Activated gamma-delta T cell treated with anti-CD3 and anti-CD28 coated beads, Interleukin-2, amount 50 U/mL, for 16 hours (primary cell): Measurements from ENCODE around the gene ACSBG1.

ENCODE experiments used
- DNase-seq: peaks from one replicate; pipeline ENCODE4 v3.0.0-alpha.2; 2020; ENCODE audit warnings: low read depth

The ACSBG1 gene

GRCh38 chr15:78222745-78223395, 11.5 kb downstream of the ACSBG1 start:
- no peak for DNase-seq

DNA sequence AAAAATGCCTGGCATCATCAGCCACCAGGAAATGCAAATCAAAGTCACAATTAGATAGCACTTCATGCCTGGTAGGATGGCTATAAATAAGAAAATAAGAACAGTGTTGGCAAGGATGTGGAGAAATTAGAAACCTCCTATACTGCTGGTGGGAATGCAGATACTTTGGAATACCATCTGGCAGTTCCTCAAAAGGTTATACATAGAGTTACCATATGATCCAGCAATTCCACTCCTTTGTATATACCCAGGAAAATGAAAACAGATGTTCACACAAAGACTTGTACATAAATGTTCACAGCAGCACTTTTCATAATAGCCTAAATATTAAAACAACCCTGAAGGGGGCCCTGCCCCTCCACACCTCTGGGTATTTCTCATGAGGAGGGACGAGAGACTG, 13.7 kb downstream of the ACSBG1 start:
- no peak for DNase-seq

DNA sequence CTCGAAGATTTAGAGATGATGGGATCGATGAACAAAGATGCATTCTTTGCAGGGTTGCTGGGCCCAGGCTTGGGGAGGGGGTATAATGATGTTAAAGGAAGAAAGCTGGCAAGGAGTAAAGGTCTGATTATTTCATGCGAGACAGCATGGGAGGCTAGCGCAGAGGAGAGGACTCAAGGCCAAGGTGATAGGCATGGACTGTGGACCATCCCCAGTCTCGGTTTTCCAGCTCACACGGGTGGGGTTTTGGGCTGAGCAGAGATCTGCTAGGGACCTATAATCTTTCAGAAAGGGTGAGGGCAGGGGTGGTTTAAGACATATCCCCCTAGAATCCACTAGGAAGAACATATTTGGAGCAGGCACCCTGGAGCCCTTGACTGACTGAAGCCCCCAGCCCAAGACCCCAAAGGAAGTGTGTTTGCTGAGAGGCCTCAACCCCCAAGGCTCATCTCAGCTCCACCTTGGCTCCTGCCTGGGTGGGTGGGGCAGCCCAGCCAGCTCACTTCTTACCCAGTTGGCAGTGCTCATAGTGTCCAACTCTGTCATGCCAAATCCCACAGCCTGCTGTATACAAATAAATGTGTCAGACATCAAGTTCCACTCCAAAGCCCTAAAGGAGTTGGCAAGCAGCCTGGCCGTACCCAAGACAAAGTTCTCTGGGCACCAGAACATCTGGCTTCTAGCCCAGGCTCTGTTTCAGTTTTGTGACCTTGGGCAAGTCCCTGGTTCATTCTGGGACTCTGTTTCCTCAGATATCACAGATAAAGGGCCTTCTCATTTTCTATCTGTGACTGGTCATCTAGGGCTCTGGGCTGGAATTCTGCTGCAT, 17.9 kb downstream of the ACSBG1 start:
- no peak for DNase-seq

GRCh38 chr15:78213956-78214355, 20.4 kb downstream of the ACSBG1 start:
- no peak for DNase-seq

DNA sequence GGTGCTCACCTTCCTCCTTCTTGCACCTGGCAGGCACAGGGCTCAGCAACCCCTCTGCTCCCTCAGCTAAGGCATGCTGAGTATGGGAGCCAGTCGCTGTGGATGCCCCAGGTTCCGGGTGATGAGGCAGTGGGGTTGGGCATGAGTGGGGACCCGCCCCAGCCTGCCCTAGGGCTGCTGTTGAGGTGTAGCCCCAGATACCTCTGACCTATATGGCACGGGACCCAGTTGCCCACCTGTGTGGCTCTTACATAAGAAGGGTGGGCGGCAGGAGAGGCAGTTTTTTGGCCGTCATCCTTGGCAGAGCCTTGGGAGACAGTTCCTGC, 21.0 kb downstream of the ACSBG1 start:
- DNase-seq: no peak

GRCh38 chr15:78212546-78213424, 21.6 kb downstream of the ACSBG1 start:
- no peak for DNase-seq

DNA sequence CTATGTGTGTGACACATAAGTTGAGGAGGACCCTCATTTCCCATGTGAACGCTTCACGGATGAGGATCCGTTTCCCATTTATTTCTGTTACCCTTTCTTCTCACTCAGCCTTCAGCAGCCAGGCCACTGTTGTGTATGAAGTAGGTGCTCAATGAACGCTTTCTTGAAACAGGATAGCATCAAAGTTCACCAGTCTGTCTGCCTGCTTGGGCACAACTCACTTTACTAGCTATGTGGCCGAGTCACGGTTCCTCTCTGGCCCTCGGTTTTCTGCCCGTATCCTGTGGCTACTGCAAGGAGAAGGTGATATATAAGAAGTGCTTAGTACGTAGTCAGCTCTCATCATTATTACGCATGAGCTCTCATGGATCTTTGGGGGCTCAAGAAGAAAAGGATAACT, 22.4 kb downstream of the ACSBG1 start:
- DNase-seq: no peak

DNA sequence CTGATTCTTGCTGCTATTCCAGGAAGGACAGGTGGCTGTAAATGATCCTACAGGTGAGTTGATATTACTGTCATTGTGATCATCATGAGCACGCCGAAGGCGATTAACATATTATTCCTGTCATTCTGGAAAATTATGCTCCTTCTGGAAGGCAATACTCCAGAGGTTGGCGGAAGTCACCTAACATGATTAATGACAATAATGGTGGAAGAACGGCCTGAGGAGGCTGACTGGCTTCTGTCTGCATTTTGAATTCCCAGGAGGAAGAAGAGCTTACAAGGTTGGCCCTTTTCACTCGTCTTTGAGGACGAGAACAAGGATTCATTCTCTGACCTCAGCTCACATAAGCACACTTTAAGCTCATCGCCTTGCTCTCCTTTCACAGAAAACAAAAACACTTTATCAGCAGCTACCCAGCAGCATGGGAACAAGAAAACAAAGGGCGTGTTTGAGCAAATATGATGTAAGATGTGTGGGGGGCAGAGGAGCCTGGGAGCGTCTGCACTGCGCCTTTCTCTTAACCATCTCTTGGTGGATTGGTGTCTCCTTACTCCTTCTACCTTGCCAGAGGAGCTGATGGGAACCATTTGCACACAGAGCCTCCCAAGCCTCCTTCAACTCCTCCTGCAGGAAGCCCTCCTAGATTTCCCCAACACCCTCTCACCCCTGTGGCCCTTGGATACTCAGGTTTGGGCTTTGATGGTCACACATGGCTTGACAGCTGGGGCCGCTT, 23.0 kb downstream of the ACSBG1 start:
- DNase-seq: no peak

DNA sequence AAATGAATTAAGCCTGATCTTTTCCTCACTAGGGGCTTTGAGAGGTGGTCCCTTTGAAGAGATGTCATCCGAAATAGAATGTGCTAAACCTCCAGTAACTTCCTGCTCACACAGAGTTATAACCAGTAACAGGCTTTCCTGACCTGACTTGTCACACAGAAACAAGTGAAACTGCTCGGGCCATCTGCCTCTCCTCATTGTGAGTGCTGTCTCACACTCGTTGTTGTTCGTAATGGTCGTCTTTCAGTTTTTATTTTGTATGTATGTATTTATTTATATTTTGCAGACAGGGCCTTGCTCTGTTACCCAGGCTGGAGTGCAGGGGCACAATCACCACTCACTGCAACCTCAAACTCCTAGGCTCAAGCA, 24.0 kb downstream of the ACSBG1 start:
- no peak for DNase-seq

GRCh38 chr15:78209646-78210348, 24.6 kb downstream of the ACSBG1 start:
- no peak for DNase-seq

DNA sequence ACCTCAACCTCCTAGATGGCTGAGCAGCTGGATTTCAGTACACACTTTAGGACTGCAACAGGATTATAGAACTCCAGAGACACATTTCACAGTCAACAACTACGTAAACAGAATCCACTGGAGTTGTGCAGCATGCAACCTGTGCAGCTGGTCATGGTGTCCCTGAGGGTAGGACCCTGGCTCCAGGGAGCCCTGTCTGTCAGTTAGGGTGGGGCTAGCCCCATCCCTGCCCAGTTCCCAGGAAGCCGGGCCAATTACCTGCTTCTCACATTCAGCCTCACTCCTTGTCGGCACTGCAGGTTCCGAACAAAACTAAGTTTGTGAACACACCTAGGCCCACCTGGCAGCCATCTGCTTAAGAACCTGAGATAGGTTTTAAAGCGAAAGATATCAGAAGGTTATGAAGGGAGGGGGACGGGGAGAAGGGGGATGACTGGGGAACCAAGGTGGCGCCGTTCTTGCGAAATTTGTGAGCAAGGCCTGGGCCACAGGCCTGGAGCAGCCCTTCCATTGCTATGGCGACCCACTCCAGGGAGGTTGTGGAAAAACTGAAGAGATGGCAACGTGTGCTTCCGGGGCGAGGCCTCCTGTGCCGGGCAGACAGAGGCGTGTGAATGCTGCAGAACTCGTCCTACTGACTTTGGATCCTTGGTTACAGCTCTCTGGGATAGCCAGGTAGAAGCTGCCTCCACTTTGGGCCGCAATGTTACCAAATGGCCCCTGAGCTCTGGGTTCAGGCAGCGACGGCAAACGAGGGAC, 25.3 kb downstream of the ACSBG1 start:
- no peak for DNase-seq

DNA sequence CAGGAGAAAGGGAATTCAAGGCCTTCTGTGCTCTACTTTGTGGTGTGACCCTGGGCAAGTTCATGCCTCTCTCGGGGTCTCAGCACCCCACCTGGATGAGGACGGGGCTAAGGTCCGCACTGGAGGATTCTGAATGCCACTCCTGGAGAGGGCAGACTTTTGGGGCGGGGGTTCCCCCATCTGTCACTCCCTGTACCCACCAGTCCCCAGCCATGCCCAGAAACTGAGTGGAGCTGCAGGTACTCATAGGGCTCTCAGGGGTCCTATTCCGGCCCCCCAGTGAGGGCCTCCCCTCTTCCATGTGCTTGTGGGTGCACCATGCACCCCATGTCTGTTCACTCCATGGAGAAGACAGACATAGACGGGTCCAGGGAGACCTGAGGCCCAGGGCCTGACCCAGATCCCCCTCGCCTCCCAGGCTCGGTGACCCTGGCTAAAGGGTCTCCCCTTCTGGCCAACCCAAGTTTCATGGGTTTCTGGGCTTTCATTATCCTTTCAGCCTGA, 26.0 kb downstream of the ACSBG1 start:
- DNase-seq: no peak

GRCh38 chr15:78207641-78208340, 26.6 kb downstream of the ACSBG1 start:
- DNase-seq: no peak

DNA sequence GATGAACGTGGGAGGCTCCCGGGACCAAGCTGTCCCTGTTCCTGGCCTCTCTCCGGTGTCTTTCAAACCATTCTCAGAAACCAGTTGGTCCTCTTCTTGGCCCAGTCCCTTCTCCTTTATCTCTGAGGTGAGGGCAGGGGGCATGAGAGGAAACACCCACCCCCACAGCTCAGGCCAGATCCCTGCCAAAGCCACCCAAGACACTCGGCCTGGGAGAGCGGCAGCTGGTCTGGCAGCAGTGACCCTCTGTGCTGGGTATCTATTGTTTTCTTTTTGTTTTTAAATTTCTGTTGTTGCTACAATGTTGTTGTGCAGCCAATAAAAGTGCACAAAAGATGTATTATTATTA, 27.3 kb downstream of the ACSBG1 start:
- no peak for DNase-seq

GRCh38 chr15:78206326-78207109, 27.8 kb downstream of the ACSBG1 start:
- DNase-seq: no peak

DNA sequence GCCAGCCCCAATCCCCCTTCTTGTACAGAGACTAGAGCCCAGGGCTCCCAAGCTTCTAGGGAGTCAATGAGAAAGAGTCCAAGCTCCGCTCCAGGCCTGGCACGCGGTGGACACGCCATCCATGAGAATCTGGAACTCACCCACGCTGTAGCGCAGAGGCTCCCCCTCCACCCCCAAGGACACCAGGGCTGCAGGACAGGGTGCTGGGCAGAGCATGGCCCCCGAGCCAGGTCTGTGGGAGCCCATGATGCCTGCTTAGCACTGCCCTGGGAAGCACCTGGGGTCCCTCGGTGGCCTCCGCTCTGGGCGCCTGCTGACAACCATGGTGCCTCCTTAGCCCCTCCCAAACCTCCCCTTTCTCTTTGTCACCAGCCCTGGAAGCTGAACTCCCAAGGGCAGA, 28.5 kb downstream of the ACSBG1 start:
- no peak for DNase-seq

GRCh38 chr15:78205337-78205736, 29.0 kb downstream of the ACSBG1 start:
- no peak for DNase-seq

DNA sequence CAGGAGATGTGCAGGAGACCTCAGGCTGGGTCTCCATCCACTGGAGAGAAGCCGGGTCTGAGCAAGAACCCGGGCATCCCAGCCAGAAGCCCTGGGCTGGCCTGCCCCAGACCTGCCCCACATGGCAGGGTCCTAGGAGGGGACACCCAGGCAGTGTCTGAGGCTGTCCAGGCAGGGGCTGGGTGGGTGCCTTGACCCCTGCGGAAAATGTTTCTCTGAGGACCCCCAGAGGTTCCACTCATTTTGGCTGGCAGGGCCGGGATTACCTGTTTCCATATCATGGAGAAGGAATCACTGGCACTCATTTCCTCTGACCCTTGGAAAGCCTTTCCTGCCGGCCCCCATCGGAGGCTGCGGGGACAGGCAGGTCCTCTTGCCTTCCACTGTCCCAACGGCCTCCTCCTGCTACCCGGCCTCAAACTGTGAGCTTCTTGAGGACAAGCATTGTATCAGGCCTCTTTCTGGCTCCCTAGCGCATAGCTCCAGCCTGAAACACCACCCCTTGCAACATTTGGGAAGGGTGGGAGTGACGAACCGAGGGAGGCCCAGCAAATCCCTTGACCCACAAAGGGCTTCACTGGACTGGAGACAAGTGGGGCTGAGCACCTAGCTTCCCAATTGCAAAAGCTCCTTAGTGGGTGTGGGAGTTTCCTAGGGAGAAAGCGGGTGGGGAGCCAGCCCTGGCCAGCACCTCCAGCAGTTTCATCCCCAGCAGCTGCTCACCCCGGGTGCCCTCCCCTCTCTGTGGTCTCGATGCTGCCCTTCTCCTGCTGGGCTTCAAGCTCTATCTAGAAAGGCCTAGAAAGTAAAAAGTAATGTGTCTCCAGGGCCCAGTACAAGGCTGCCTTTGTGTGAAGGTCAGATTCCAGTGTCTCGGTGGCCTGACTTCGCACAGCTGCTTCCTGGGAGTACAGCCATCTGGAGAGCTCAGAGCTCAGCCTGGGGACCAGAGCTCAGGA, 29.7 kb downstream of the ACSBG1 start:
- DNase-seq: no peak
